Gastroesophageal sphincter (tissue), 3 donors: ENCODE measurements around the gene TMEM225B.

Source experiments
- POLR2A ChIP-seq, 2 donors: fragments of 450-650 bp; IDR thresholded peaks; one replicate each; pipeline ENCODE4 v1.6.1; 2017; ENCODE audit warnings: antibody characterized with exemption in 2 of 2, mild to moderate bottlenecking in 2 of 2, moderate library complexity in 1 of 2
- POLR2AphosphoS5 ChIP-seq: sonication (generic); formaldehyde crosslinking; IDR thresholded peaks from one replicate; pipeline ENCODE4 v1.6.1; 2017; ENCODE audit warnings: antibody characterized with exemption
- TF ChIP-seq, protein P1 (sequence below), 4 experiments: fragments of 200-600 bp in 2 of 4; fragments of 450-650 bp in 2 of 4; sonication (generic) in 1 of 4; IDR thresholded peaks; one replicate each; pipeline ENCODE4 v1.5.1; 2017 to 2019; ENCODE audit warnings: antibody characterized with exemption in 4 of 4, mild to moderate bottlenecking in 2 of 4, moderate library complexity in 2 of 4

DNA sequence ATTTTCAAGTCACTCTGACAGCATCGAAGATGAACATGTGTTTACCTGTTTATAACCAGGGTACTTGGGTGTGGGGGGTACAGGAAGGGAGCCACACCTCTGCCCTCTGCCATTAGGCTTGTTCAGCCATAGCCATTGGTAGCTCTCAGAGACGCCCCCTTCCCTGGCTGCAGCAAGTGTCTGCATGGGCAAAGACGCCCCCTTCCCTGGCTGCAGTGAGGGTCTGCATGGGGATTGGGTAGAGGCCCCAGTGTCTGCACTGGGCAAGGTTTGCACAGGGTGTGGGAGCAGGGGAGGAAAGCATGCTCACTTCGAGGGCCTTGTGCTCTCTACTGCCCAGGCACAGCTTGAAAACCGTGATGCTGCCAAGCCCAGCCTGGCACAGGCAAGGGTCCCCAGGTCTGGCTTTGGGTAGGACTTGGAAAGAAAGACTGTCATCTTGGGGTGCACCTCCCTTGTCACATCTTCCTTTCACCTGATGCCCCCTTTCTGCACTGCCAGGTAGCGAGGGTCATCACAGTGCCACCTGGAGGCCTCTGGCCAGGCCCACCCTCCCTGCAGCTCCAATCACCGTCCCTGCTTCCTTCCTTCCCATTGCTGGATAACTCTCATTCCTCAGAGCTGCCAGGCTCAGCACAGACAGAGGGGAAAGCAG is 3.7 kb downstream of the TMEM225B start:
- TF ChIP-seq, protein P1, sequence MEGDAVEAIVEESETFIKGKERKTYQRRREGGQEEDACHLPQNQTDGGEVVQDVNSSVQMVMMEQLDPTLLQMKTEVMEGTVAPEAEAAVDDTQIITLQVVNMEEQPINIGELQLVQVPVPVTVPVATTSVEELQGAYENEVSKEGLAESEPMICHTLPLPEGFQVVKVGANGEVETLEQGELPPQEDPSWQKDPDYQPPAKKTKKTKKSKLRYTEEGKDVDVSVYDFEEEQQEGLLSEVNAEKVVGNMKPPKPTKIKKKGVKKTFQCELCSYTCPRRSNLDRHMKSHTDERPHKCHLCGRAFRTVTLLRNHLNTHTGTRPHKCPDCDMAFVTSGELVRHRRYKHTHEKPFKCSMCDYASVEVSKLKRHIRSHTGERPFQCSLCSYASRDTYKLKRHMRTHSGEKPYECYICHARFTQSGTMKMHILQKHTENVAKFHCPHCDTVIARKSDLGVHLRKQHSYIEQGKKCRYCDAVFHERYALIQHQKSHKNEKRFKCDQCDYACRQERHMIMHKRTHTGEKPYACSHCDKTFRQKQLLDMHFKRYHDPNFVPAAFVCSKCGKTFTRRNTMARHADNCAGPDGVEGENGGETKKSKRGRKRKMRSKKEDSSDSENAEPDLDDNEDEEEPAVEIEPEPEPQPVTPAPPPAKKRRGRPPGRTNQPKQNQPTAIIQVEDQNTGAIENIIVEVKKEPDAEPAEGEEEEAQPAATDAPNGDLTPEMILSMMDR (IDR thresholded peaks at IDR 0.05) = no peak
- TF ChIP-seq POLR2A (IDR thresholded peaks at IDR 0.05) (no peak), POLR2AphosphoS5 (no peak)
